Panc1 (cell line): ENCODE data around the gene CYP4Z1.
"Not testable (repeated sequence)": the region's sequence is repeated elsewhere in the genome, so short reads cannot be mapped to it uniquely, and the experiment has no call there.

Experiments used
- POLR2AphosphoS5 ChIP-seq: IDR thresholded peaks from 2 replicates; pipeline ENCODE4 v1.6.1; 2012; ENCODE audit warnings: mild to moderate bottlenecking, low read depth, low read length, moderate library complexity
- TCF7L2 ChIP-seq: IDR thresholded peaks from 2 replicates; pipeline ENCODE4 v1.6.1; 2011; ENCODE audit warnings: mild to moderate bottlenecking, low read depth, low read length, inconsistent platforms
- TF ChIP-seq, protein P1 (sequence below): fragments of 450-650 bp; IDR thresholded peaks from 2 replicates; pipeline ENCODE4 v1.5.1; 2017; ENCODE audit warnings: mild to moderate bottlenecking
- TF ChIP-seq, protein P2 (sequence below), 2 experiments: IDR thresholded peaks; 2 replicates each; pipeline ENCODE4 v1.6.1; 2011 to 2012; ENCODE audit warnings: low read depth in 2 of 2, control low read depth in 1 of 2, low read length in 1 of 2, mild to moderate bottlenecking in 1 of 2, moderate library complexity in 1 of 2; ENCODE audit not compliant: insufficient read depth in 1 of 2

DNA sequence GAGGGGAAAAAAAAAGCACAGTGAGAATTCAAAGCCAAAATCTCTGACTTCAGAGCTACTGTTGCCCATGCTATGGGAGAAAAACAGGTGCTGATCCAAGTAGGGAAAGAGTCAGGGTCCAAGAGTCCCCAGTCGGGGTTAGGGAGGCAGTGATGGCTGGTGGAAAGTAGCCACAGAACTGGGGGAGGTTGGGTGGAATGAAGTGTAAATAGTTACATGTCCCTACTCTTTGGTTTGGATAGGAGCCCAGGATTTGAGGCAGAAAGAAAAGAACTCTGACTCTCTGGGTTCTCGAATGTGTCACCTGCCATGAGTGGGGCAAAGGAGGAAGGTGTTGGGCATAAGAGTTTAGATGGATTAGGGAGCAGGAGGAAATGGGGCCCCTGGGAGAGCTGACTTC lies 61.8 kb downstream of the CYP4Z1 start:
- TF ChIP-seq, protein P1, sequence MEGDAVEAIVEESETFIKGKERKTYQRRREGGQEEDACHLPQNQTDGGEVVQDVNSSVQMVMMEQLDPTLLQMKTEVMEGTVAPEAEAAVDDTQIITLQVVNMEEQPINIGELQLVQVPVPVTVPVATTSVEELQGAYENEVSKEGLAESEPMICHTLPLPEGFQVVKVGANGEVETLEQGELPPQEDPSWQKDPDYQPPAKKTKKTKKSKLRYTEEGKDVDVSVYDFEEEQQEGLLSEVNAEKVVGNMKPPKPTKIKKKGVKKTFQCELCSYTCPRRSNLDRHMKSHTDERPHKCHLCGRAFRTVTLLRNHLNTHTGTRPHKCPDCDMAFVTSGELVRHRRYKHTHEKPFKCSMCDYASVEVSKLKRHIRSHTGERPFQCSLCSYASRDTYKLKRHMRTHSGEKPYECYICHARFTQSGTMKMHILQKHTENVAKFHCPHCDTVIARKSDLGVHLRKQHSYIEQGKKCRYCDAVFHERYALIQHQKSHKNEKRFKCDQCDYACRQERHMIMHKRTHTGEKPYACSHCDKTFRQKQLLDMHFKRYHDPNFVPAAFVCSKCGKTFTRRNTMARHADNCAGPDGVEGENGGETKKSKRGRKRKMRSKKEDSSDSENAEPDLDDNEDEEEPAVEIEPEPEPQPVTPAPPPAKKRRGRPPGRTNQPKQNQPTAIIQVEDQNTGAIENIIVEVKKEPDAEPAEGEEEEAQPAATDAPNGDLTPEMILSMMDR: not testable (repeated sequence)
- TF ChIP-seq, protein P2, sequence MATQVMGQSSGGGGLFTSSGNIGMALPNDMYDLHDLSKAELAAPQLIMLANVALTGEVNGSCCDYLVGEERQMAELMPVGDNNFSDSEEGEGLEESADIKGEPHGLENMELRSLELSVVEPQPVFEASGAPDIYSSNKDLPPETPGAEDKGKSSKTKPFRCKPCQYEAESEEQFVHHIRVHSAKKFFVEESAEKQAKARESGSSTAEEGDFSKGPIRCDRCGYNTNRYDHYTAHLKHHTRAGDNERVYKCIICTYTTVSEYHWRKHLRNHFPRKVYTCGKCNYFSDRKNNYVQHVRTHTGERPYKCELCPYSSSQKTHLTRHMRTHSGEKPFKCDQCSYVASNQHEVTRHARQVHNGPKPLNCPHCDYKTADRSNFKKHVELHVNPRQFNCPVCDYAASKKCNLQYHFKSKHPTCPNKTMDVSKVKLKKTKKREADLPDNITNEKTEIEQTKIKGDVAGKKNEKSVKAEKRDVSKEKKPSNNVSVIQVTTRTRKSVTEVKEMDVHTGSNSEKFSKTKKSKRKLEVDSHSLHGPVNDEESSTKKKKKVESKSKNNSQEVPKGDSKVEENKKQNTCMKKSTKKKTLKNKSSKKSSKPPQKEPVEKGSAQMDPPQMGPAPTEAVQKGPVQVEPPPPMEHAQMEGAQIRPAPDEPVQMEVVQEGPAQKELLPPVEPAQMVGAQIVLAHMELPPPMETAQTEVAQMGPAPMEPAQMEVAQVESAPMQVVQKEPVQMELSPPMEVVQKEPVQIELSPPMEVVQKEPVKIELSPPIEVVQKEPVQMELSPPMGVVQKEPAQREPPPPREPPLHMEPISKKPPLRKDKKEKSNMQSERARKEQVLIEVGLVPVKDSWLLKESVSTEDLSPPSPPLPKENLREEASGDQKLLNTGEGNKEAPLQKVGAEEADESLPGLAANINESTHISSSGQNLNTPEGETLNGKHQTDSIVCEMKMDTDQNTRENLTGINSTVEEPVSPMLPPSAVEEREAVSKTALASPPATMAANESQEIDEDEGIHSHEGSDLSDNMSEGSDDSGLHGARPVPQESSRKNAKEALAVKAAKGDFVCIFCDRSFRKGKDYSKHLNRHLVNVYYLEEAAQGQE (IDR thresholded peaks at IDR 0.05; ENCODE audit: insufficient read depth in 1 of 2, low read depth in 2 of 2, low read length in 1 of 2): not testable (repeated sequence)
- not testable (repeated sequence) for TF ChIP-seq POLR2AphosphoS5, TCF7L2
